Lung (tissue), 12 donors: ENCODE results near the gene NYNRIN. TPM values are rescaled to one million over a fixed set of nuclear protein-coding genes. Genes with fewer than 3 reads are reported as not detected.

Source experiments
- ATAC-seq: fragments of 200-7000 bp; cut with Tn5 transposase; one replicate; pipeline ENCODE4 v1.9.1; 2020; ENCODE audit warnings: moderate number of reproducible peaks; ENCODE audit not compliant: insufficient read depth, low FRiP score
- DNase-seq, 3 donors: peaks; one replicate each; pipeline ENCODE4 v3.0.0-alpha.2; 2013 to 2017
- H3K27ac ChIP-seq, 2 donors: one replicate each; pipeline ENCODE4 v1.5.1; 2013; ENCODE audit warnings: mild to moderate bottlenecking in 2 of 2, moderate library complexity in 2 of 2, control low read depth in 1 of 2, inconsistent platforms in 1 of 2, low read depth in 1 of 2, low read length in 1 of 2
- H3K27me3 ChIP-seq, 3 donors: one replicate each; pipeline ENCODE4 v1.5.1; 2013; ENCODE audit warnings: low read length in 2 of 3; ENCODE audit not compliant: control insufficient read depth in 3 of 3, insufficient read depth in 3 of 3
- H3K36me3 ChIP-seq, 4 donors: one replicate each; pipeline ENCODE4 v1.5.1; 2013; ENCODE audit warnings: low read length in 4 of 4, mild to moderate bottlenecking in 1 of 4, moderate library complexity in 1 of 4; ENCODE audit not compliant: control insufficient read depth in 4 of 4, insufficient read depth in 4 of 4
- H3K4me1 ChIP-seq, 5 donors: one replicate each; pipeline ENCODE4 v1.5.1; 2013; ENCODE audit warnings: low read length in 5 of 5, mild to moderate bottlenecking in 2 of 5, moderate library complexity in 1 of 5; ENCODE audit not compliant: control insufficient read depth in 5 of 5, insufficient read depth in 5 of 5
- H3K4me3 ChIP-seq: one replicate; pipeline ENCODE4 v1.5.1; 2013; ENCODE audit warnings: mild to moderate bottlenecking, control low read depth, moderate library complexity
- H3K9ac ChIP-seq, 2 donors: one replicate each; pipeline ENCODE4 v1.5.1; 2013; ENCODE audit warnings: low read length in 2 of 2, control low read depth in 1 of 2; ENCODE audit not compliant: insufficient read depth in 1 of 2
- H3K9me3 ChIP-seq, 4 donors: one replicate each; pipeline ENCODE4 v1.5.1; 2013; ENCODE audit warnings: low read length in 3 of 4, mild to moderate bottlenecking in 1 of 4, moderate library complexity in 1 of 4; ENCODE audit not compliant: control insufficient read depth in 4 of 4, insufficient read depth in 3 of 4
- CTCF ChIP-seq: IDR thresholded peaks from 2 replicates; pipeline ENCODE4 v1.5.1; 2012; ENCODE audit warnings: mild to moderate bottlenecking; ENCODE audit errors: control extremely low read depth, extremely low read depth
- WGBS, 2 donors: extraction: QIAGEN DNeasy Blood & Tissue Kit; methylation state at CpG; one replicate each; pipeline ENCODE4 v1.1.7; 2013; 5-methylcytosine and 5-hydroxymethylcytosine counted together
- polyA plus RNA-seq, 2 donors: library from polyadenylated mRNA; stranded (reverse); fragments of 200-250 nt; gene quantifications; one replicate each; pipeline ENCODE4 v1.2.1, GENCODE V29; 2013
- total RNA-seq, 2 donors: library from RNA; depleted of rRNA in 1 of 2; stranded (reverse); fragments of >200 nt in 1 of 2; gene quantifications; one replicate each; pipeline ENCODE4 v1.2.1, GENCODE V29; 2014 to 2021
- donor health status: control.
- donor health status: control.
- donor health status: Bipolar disorder and iron deficiency.
- donor health status: healthy.
- donor health status: DM: yes; HTN: yes; CAD: no.

NYNRIN gene
- total and polyA plus RNA-seq, 4 donors, result 2.9 to 49.8 (median 10.2) TPM

- WGBS, 2 donors, result 75 to 82% methylated on average over 6 of the region's 6 CpGs
- ATAC-seq (no peak), DNase-seq (peak in 1 of 3 donors; percentile 15)
- peaks cover 0 to 25% (median 13%) of the 10 kb centered on the region in 4 donors for H3K36me3 ChIP-seq
- TF ChIP-seq CTCF, result no peak
- no peak overlapping the region for H3K4me3 ChIP-seq
- H3K27ac ChIP-seq, result no peak overlapping the region
- H3K4me1 ChIP-seq, result peaks cover 0 to 7% (median 3%) of the 10 kb centered on the region in 5 donors
- H3K9me3 ChIP-seq, result no peaks in the 10 kb centered on the region
- no peak overlapping the region for H3K9ac ChIP-seq
- no peaks in the 10 kb centered on the region for H3K27me3 ChIP-seq
These were observed 19.2 kb downstream of the NYNRIN start for GRCh38 chr14:24417832-24418491.

- peaks cover 0 to 21% (median 10%) of the 10 kb centered on the region in 4 donors for H3K36me3 ChIP-seq
- no peaks in the 10 kb centered on the region for H3K27me3 ChIP-seq
- no peak overlapping the region for H3K4me3 ChIP-seq
- no peak overlapping the region for H3K27ac ChIP-seq
- no peak overlapping the region for H3K9ac ChIP-seq
- 39 to 61% methylated on average over 6 of the region's 6 CpGs for WGBS, 2 donors
- H3K4me1 ChIP-seq, result peaks cover 0 to 7% (median 3%) of the 10 kb centered on the region in 5 donors
- peak; percentile 29 for ATAC-seq
- no peak for TF ChIP-seq CTCF
- no peaks in the 10 kb centered on the region for H3K9me3 ChIP-seq
- DNase-seq, result peak in 1 of 3 donors; percentile 20
These were observed 19.7 kb downstream of the NYNRIN start for GRCh38 chr14:24418492-24418873.

GRCh38 chr14:24422261-24422660 lies 23.5 kb downstream of the NYNRIN start:
- DNase-seq, result no peak
- WGBS, 2 donors, result 35 to 63% methylated on average over 4 of the region's 4 CpGs
- H3K9ac ChIP-seq, result no peak overlapping the region
- no peaks in the 10 kb centered on the region for H3K9me3 ChIP-seq
- H3K36me3 ChIP-seq, result no peaks in the 10 kb centered on the region
- no peak for ATAC-seq
- no peak overlapping the region for H3K27ac ChIP-seq
- TF ChIP-seq CTCF, result no peak
- peaks cover 0 to 15% (median 5%) of the 10 kb centered on the region in 5 donors for H3K4me1 ChIP-seq
- no peak overlapping the region for H3K4me3 ChIP-seq
- no peaks in the 10 kb centered on the region for H3K27me3 ChIP-seq
